ENCODE data around the gene RRBP1.
"Not testable (repeated sequence)": the region's sequence is repeated elsewhere in the genome, so short reads cannot be mapped to it uniquely, and the experiment has no call there.

Gene RRBP1

DNA sequence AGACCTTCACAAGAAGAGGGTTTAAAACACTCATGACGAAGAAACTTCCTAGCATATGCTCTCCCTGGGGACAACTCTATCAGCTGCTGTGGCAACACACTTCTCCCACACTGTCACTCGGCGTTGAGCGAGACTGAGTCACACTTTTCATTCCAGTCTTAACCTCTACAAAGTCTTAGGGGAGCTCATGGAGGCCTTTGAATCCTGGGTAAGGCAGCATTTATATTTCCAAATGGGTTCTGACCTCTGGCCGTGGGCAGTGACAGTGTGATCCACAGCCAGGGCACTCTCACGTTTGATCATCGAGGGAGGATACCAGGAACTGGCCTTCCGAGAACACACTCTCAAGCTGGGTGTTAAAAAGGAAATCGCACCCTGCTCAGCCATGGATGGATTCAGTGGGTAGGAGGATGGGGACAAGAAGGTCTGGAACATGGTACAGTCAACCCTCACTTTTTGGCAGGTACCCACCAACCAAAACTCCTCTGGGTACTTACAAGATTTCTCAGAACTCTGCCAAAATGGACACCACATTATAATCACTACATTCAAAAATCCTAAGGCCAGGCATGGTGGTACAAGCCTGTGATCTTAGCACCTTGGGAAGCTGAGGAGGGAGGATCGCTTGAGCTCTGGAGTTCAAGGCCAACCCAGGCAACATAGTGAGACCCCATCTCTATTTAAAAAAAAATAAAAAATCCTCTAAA, 19.6 kb downstream of the RRBP1 start:
- DNase-seq, result no peak

DNA sequence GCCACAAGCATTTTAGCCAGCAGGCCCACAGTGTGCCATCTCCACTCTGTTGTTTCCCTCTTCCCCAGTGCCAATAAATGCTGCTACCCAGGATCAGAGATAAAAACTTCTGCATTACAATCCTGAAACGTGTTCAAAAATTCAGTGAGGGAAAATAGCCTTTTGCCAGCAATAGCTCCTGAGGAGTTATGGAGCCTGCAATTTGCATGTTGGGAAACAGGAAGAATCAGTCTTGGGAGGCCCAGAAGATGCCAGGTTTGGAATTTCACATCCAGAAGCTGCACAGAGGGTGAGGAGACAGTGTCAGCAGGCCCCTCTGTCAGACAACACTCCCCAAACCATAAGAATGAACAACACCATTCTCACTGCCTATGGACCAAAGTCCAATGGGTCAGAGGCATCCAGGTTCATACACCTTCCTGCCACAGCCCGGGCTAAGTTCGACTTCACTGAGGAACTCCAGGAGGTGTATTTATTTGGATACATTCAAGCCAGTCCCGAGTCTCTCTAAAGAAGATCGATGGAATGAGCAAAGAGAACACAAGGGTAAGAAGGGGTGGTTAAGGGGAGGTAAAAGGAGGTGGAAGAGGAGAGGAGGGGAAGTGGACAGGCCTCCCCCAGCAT, 20.8 kb downstream of the RRBP1 start:
- no peak for DNase-seq

DNA sequence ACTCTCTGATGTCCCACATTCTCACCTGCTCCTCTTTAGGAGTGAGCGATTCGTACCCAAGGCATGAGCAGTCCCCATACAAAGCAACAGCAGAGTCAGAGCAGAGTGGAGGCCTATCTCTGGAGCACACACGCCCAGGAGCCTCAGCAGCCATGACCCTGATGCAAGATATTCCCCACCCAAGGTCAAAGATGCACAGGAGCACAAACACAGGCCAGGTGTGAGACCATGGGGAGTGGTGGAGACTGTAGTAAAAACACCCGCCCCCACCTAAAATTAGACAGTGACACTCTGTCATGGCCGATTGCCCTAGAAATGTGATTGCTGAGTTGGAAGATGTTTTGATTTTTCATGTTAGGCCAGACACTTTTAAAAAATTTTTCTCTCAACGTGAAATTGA, 21.4 kb downstream of the RRBP1 start:
- no peak for DNase-seq

DNA sequence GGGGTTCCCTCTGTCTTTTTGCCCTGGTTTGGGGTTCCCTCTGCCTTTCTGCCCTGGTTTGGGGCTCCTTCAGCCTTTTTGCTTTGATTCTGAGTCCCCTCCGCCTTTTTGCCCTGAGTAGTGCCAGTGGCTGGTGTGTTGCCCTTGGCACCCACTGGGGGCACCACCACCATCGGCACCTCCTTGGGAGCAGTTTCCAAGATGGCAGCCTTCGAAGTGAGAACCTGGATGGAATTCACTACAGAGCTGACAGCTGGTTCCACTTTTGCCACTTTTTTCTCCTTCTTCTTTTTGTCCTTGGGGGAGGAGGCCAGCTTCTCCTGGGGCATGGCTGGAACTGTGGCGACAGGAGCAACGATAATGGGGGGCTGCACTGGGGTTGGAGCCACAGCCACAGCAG, 22.2 kb downstream of the RRBP1 start:
- DNase-seq, result no peak

DNA sequence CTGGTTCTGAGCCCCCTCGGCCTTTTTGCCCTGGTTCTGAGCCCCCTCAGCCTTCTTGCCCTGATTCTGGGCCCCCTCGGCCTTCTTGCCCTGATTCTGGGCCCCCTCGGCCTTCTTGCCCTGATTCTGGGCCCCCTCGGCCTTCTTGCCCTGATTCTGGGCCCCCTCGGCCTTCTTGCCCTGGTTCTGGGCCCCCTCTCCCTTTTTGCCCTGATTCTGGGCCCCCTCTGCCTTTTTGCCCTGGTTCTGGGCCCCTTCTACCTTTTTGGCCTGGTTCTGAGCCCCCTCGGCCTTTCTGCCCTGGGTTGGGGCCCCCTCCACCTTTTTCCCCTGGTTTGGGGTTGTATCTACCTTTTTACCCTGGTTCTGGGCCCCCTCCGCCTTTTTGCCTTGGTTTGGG, 22.7 kb downstream of the RRBP1 start:
- DNase-seq, result not testable (repeated sequence)

DNA sequence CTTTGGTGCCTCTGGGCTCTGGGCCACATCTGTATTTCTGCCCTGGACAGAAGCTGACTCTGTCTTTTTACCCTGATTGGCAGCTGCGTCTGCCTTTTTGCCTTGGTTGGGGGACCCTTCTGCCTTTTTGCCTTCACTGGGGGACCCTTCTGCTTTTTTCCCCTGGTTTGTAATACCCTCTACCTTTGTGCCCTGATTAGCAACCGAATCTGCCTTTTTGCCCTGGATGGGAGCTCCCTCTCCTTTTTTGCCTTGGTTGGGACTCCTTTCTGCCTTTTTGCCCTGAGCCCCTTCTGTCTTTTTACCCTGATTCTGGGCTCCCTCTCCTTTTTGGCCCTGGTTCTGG, 23.4 kb downstream of the RRBP1 start:
- DNase-seq, result no peak

DNA sequence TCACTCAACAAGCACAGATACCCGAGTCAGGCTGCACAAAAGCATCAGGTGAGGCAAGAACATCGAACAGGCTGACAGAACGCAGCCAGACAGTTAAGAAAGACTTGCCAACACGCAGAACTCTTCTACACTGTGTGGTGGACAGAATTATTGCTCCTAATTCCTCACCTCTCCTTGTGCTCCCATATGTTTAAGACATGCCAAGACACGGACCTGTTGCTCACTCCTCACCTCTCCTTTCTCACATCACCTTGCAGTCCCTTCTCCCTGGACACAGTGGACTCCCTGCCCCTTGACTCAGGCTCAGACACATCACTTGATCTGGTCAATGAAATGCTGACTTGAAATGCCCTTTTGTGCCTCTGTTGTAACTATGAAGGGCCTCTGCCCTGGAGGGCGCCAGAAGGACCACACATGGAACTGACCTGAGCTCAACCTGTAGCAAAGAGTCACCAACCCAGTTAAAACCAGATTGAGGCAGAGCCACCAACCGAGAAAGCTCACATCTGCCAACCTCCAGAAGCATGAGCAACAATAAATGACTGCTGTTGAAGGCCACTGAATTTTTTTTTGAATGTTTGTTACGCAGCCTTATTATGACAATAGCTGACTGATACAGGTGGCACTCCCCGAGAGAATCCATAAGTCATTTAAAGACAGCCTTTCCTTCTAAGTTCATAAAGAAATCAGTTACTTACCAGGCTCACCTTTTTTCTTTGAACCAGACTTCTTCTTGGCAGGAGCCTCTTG, 24.0 kb downstream of the RRBP1 start:
- DNase-seq, result no peak

DNA sequence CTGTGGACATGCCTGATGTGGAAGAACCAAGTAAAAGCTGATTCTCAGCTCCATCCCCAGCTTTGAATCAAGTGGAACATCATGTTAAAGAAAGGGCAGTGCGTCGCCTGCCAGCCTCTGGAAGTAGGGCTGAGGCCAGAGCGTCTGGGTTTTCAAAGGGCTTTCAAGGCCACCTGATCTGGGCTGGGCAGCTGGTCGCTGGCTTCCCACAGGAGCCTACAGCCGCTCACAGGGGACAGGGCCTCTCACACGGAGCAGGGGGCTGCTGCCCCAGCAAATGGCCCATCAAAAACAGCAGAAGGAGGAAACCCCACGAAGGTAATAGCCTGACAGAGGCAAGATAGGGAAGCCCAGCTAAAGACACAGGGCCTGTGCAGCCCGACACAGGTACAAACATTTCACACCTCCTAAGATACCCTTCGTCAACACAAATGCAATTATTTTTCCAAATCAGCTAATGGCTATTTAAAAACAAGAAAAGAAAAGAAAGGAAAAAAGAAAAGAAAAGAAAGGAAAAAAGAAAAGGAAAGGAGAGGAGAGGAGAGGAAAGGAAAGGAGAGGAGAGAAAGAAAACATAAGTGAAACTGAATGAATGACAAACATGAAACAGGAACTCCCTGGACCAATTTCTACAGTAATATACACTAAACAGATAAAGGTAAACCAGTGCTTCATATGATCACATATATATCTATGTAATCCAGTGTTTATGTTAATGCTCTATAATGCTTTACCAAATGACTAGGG, 24.8 kb downstream of the RRBP1 start:
- DNase-seq, result no peak

GRCh38 chr20:17655865-17656479, 26.1 kb downstream of the RRBP1 start:
- DNase-seq, result no peak

DNA sequence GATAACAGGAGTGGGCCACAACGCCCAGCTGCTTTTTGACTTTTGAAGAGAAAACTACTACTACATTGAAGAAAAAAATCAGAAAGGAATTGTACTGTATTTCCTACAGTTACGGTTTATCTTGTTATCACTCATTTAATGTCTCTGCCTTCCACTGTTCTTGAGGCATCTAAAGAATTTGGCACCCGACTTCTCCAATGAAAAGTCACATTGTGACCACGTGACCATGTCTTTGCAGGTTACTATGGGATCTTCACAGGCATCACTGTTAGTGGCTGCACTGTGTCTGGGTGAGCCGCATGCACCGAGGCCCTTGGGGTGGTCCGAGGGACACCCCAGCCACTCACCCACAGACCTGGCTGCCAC, 26.8 kb downstream of the RRBP1 start:
- DNase-seq, result no peak

- no peak for DNase-seq
Measured at GRCh38 chr20:17654649-17655285, 27.3 kb downstream of the RRBP1 start.

DNA sequence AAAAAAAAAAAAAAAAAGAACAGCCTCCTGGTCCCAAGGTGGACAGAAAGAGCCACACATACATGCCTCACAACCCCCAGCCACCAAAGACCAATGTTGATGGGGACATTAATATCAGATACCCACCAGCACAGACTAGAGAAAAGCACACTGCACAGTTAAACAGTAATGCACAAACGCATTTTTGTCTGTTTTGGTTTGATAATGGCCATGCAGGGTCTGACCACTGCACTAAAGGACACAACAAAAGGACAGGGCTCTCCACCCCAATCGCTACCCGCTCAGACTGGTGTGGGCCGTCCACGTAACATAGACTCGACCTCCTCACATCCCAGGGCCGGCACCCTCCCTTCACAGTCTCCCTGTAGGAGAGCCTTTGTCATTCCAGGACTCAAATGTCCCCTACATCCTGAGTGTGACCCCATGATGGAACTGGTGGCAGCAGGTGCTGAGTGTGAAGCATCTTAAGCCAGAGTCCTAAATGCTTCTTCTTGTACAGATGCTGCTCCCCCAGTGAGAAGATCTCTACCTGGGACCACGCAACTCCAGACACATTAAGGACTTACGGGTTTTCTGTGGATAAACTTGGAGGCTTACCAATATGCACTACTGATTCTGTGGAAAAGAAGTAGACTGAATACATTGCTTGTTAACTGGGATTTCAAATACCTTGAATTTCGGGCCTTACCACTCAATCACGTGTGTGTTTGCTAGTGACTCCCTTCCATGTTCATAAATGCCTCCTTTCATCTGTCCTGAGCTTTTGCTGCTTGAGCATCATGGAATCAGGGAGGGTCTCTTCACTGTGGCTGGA, 28.0 kb downstream of the RRBP1 start:
- DNase-seq, result no peak

DNA sequence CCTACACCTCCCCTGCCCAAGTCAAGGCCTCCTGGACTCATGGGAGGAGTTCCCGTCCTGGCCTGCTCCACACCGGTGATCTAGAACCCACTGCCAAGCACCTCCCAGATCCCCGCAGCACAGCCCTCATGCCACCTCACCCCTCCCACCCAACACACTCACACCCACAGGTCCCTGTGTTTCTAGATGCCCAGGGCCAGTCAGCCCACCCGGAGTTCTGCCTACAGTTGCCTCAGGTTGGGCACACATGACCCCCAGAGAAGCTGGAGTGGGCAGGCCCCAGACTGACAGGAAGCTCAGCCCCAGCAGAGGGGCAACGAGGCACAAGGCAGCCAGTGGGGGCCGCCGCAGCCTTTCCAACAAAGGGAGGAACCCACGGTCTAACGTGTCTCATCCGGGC, 29.6 kb downstream of the RRBP1 start:
- no peak for DNase-seq

DNA sequence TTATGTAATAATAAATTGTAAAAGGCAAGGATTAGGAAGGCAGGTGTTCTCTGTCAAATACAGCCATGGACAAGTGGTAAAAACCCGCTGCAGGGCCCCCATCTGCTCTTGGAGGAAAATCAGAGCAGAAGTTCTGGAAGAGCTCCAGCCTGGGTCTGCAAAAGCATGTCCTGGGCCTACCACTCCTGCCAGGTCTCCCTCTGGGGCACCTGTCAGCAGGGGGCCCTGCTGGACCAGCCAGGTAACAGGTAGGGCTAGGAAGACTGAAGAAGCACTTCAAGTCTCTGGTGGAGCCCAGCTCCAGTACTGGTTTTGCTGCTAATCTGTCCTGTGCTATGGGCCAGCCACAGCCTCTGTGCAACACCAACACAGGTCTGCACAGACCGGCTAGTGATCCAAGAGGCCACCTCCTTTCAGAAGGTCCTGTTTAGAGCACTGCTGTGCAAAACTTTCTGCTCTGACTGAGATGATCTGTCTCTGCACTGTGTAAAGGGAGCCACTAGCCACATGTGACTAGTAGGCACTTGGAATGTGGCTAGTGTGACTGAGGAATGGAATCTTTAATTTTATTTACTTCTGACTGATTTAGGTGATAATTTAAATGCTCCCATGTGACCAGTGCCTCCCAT, 30.2 kb downstream of the RRBP1 start:
- DNase-seq, result no peak

- no peak for DNase-seq
Measured at GRCh38 chr20:17651129-17651759, 30.8 kb downstream of the RRBP1 start.

GRCh38 chr20:17650301-17651128, 31.5 kb downstream of the RRBP1 start:
- DNase-seq, result no peak

- no peak for DNase-seq
Measured at GRCh38 chr20:17648791-17649730, 33.0 kb downstream of the RRBP1 start.

DNA sequence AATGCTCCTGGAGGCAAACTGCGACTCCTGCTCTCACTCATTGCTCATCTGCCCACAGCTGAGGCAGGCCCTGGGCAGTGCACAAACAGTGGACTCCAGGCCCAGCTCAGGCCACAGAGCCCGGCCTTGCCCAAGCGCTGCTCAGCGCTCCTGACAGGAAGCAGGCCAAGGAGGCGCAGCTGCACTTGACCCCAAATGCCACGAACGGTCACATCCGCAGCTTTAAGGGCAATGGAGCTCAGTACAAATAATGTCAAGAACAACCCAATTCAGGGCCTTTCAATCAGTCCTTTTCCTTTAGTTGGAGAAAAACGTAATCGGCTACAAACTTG, 33.8 kb downstream of the RRBP1 start:
- no peak for DNase-seq

Measured in KG1 (cell line).